Measurements from ENCODE around the gene CEPT1.

CEPT1 gene

DNA sequence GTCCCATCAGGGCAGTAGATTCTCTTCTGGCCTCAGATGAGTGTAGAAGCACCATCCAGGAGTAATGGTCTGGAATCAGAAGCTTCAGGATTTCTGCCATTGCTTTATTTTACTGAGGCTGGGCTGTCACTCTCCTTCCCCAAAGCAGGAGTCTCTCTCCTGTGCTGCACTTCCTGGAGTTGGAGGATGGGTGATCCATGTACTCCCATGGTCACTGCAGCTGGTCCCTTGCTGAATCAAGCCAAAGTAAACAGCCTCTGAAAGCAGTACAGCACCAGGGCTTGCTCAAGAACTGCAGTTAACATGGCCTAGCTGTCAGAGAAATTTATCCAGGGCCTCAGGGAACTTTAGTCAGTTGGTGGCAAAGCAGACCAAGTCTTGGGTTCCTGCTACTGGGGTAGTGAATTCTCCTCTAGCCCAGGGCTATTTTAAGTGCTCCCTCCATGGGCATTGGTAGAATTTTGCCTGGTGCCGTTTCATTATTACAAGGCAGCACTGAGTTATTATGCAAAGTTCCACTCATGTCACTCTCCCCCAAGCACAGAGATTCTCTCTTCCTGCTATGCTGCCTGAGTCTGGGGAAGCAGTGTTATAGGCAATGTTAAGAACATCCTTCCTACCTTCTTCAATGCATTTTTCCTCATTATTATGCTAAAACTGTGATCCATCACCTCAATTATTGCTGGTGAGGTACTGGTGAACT is 29.7 kb upstream of the CEPT1 start:
- TF ChIP-seq, protein P1, sequence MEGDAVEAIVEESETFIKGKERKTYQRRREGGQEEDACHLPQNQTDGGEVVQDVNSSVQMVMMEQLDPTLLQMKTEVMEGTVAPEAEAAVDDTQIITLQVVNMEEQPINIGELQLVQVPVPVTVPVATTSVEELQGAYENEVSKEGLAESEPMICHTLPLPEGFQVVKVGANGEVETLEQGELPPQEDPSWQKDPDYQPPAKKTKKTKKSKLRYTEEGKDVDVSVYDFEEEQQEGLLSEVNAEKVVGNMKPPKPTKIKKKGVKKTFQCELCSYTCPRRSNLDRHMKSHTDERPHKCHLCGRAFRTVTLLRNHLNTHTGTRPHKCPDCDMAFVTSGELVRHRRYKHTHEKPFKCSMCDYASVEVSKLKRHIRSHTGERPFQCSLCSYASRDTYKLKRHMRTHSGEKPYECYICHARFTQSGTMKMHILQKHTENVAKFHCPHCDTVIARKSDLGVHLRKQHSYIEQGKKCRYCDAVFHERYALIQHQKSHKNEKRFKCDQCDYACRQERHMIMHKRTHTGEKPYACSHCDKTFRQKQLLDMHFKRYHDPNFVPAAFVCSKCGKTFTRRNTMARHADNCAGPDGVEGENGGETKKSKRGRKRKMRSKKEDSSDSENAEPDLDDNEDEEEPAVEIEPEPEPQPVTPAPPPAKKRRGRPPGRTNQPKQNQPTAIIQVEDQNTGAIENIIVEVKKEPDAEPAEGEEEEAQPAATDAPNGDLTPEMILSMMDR (IDR thresholded peaks at IDR 0.05; ENCODE audit: control insufficient read depth, insufficient read depth, low read depth, low read length, missing control alignments) = no peak
- H3K4me3 ChIP-seq (ENCODE audit: control insufficient read depth, low read depth, low read length) = no peak overlapping the region
- DNase-seq (ENCODE audit: low read depth) = no peak

DNA sequence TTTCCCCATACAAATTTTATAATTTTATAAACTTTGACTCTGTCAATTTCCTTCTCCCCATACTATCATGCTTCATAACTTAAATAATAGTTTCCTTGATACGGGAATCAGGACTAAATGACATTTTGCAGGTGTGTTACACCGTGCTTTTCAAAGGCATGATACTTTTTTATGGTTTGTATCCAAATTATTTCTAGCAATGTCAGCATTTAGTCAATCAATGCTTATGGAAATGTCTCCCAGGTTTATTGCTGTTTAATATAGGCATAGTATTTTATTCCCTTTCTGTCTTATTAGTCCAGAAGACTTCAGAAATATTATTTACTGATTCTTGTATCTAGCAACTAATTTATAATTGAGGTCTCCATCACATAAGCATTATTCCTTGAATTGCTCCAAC is 23.5 kb upstream of the CEPT1 start:
- TF ChIP-seq, protein P1 (IDR thresholded peaks at IDR 0.05; ENCODE audit: control insufficient read depth, insufficient read depth, low read depth, low read length, missing control alignments) = no peak
- DNase-seq (ENCODE audit: low read depth) = no peak

DNA sequence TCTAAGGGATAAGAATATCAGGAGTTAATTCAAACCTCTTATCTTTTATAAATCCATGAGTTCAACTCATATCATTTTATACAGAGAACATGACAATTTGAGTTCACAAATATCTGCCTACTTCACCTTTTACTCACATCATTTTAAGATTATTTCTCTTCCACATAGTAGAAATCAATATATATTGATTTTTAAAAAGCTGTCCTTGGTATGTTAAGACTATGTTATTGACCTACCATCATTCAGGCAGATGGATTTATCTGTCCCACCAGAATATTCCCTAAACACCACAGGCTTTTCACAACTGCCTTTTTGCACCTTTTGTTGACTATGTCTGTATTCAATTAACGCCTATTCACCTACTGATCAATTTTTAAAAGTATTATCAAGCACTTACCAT is 13.7 kb upstream of the CEPT1 start:
- no peak for DNase-seq (ENCODE audit: low read depth)
- TF ChIP-seq, protein P1 (IDR thresholded peaks at IDR 0.05; ENCODE audit: control insufficient read depth, insufficient read depth, low read depth, low read length, missing control alignments) = no peak
- no peak overlapping the region for H3K4me3 ChIP-seq (ENCODE audit: control insufficient read depth, low read depth, low read length)

More for the DNA sequence above, 23.5 kb upstream of the CEPT1 start:
- no peak overlapping the region for H3K4me3 ChIP-seq (ENCODE audit: control insufficient read depth, low read depth, low read length)

DNA sequence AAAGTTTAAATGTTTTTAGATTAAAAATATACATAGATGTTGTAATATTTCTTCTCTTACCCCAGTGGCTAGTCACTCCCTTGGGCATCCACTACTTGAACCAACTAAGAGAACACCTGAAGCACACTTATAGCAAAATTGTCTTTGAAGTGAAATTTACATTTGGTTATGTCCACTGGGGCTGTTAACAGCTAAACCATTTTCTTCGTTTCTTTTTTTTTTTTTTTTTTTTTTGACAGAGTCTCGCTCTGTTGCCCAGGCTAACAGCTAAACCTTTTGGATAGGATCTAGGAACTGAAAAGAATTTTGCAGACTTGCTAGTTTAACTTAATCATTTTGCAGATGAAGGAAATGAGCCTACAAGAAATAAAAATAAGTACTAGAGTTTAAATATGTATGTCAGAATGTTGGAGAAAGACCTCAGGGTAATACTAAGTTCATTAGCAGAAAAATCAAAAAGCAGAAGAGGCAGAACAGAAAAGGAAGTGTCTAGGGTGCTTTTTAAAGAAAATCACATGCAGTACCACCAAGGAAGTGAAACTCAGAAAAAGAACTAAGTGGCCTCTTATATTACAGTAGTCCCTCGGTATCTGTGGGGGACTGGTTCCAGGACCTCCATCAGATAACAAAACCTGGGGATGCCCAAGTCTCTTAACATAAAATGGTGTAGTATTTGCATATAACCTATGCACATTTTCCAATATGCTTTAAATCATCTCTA is 11.9 kb upstream of the CEPT1 start:
- DNase-seq (ENCODE audit: low read depth) = no peak
- TF ChIP-seq, protein P1 (IDR thresholded peaks at IDR 0.05; ENCODE audit: control insufficient read depth, insufficient read depth, low read depth, low read length, missing control alignments) = no peak
- H3K4me3 ChIP-seq (ENCODE audit: control insufficient read depth, low read depth, low read length) = no peak overlapping the region

DNA sequence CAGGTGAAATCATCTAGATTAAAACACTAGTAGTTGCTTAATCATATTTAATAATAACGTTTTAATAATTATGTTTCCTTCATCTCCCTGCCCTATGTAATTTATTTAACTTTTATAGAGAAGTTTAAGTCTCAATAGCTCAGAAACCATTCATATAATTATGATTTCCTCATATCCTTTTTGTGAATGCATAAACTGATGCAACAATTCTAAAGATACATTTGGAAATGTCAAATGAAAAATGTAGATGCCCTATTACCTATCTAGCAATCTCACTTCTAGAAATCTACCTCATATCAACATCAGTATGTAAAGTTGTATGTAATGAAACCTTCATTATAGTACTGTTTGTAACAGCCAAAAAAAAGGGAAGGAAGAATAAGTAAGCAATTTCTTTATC is 10.6 kb upstream of the CEPT1 start:
- DNase-seq (ENCODE audit: low read depth) = no peak
- no peak overlapping the region for H3K4me3 ChIP-seq (ENCODE audit: control insufficient read depth, low read depth, low read length)
- TF ChIP-seq, protein P1 (IDR thresholded peaks at IDR 0.05; ENCODE audit: control insufficient read depth, insufficient read depth, low read depth, low read length, missing control alignments) = no peak

DNA sequence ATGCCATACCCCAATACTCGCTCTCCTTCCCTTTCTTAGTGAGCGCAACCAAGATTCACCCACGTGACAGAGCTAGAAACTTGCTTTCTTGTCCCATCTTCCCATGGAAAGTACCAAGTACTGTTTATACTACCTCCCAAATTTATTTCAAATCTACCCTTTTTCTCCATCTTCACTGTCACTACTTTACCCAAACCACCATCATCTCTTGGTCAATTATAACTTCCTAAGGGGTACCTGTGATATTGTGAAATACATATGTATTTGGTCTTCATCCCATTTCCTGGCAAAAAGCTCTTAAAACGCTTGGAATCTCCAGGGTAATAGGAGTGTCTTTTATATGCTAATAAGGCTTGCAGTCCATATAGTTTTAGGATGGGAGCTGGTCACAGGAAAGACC is 8.3 kb upstream of the CEPT1 start:
- no peak overlapping the region for H3K4me3 ChIP-seq (ENCODE audit: control insufficient read depth, low read depth, low read length)
- TF ChIP-seq, protein P1 (IDR thresholded peaks at IDR 0.05; ENCODE audit: control insufficient read depth, insufficient read depth, low read depth, low read length, missing control alignments) = no peak
- DNase-seq (ENCODE audit: low read depth) = no peak
